WTC11 (cell line): ENCODE data around the gene HDAC9. TPM values are rescaled to one million over a fixed set of nuclear protein-coding genes. Genes with fewer than 3 reads are reported as not detected.

Experiments
- ATAC-seq: fragments of 200-7000 bp; cut with Tn5 transposase; 2 replicates; pipeline ENCODE4 v1.10.0; 2021; ENCODE audit warnings: mild to moderate bottlenecking, moderate library complexity
- CTCF ChIA-PET: fragments of 300-600 bp; sonication (Branson Sonifier 250); formaldehyde crosslinking; loops from one replicate; lab custom pipeline; 2021; ENCODE audit warnings: antibody characterized with exemption; lab: Charles Lee
- POLR2A ChIA-PET: fragments of 350-600 bp; sonication (Branson Sonifier 250); formaldehyde crosslinking; loops from one replicate; lab custom pipeline; 2021; ENCODE audit warnings: antibody characterized with exemption; lab: Charles Lee
- DNase-seq: peaks from one replicate; pipeline ENCODE4 v3.0.0; 2021; ENCODE audit warnings: low spot score
- H3K27ac Mint-ChIP-seq: 2 replicates; pipeline ENCODE4 v1.8.0; 2021; ENCODE audit warnings: mixed read lengths
- H3K27me3 Mint-ChIP-seq: 2 replicates; pipeline ENCODE4 v1.8.0; 2021; ENCODE audit warnings: low read depth, mild to moderate bottlenecking, moderate library complexity, mixed read lengths
- H3K36me3 Mint-ChIP-seq: 2 replicates; pipeline ENCODE4 v1.8.0; 2021; ENCODE audit warnings: mixed read lengths
- H3K4me1 Mint-ChIP-seq: 2 replicates; pipeline ENCODE4 v1.8.0; 2022; ENCODE audit warnings: mixed read lengths
- H3K4me3 Mint-ChIP-seq: 2 replicates; pipeline ENCODE4 v1.8.0; 2021; ENCODE audit warnings: mild to moderate bottlenecking, moderate library complexity, mixed read lengths
- H3K9me3 Mint-ChIP-seq: 2 replicates; pipeline ENCODE4 v1.8.0; 2021; ENCODE audit warnings: mixed read lengths
- ATF3 ChIP-seq: sonication (generic); formaldehyde crosslinking; conservative IDR thresholded peaks from 2 replicates; pipeline ENCODE4 v1.8.1; 2022; ENCODE audit warnings: mild to moderate bottlenecking, missing genetic modification reagents
- ATF6 ChIP-seq: sonication (generic); formaldehyde crosslinking; IDR thresholded peaks from 2 replicates; pipeline ENCODE4 v1.8.1; 2023; ENCODE audit warnings: mild to moderate bottlenecking, missing genetic modification reagents
- E2F1 ChIP-seq: sonication (generic); formaldehyde crosslinking; IDR thresholded peaks from 2 replicates; pipeline ENCODE4 v1.8.0; 2022; ENCODE audit warnings: mild to moderate bottlenecking, missing genetic modification reagents
- GABPB1 ChIP-seq: sonication (generic); formaldehyde crosslinking; IDR thresholded peaks from 2 replicates; pipeline ENCODE4 v1.8.1; 2023; ENCODE audit warnings: mild to moderate bottlenecking, missing genetic modification reagents
- GTF2I ChIP-seq: fragments of 250-450 bp; sonication (Bioruptor Pico); conservative IDR thresholded peaks from 2 replicates; pipeline ENCODE4 v1.4.0; 2021; ENCODE audit warnings: mild to moderate bottlenecking
- IRF1 ChIP-seq: sonication (generic); formaldehyde crosslinking; IDR thresholded peaks from 2 replicates; pipeline ENCODE4 v1.8.0; 2023; ENCODE audit warnings: missing genetic modification reagents
- MLX ChIP-seq: sonication (generic); formaldehyde crosslinking; IDR thresholded peaks from 2 replicates; pipeline ENCODE4 v1.8.1; 2023; ENCODE audit warnings: mild to moderate bottlenecking, missing genetic modification reagents, moderate library complexity
- MXD4 ChIP-seq: fragments of 250-450 bp; sonication (Bioruptor Pico); IDR thresholded peaks from 2 replicates; pipeline ENCODE4 v1.8.0; 2021; ENCODE audit warnings: mild to moderate bottlenecking, moderate library complexity, borderline replicate concordance
- NFE2L1 ChIP-seq: sonication (generic); formaldehyde crosslinking; IDR thresholded peaks from 2 replicates; pipeline ENCODE4 v1.8.1; 2023; ENCODE audit warnings: missing genetic modification reagents
- NFYB ChIP-seq: sonication (generic); formaldehyde crosslinking; conservative IDR thresholded peaks from 2 replicates; pipeline ENCODE4 v1.8.0; 2022; ENCODE audit warnings: low read depth, missing genetic modification reagents
- TEAD4 ChIP-seq: sonication (generic); formaldehyde crosslinking; IDR thresholded peaks from 2 replicates; pipeline ENCODE4 v1.8.0; 2022; ENCODE audit warnings: mild to moderate bottlenecking, missing genetic modification reagents
- TP53 ChIP-seq: sonication (generic); formaldehyde crosslinking; IDR thresholded peaks from 2 replicates; pipeline ENCODE4 v1.8.1; 2023; ENCODE audit warnings: mild to moderate bottlenecking, missing genetic modification reagents
- ZNF121 ChIP-seq: sonication (generic); formaldehyde crosslinking; IDR thresholded peaks from 2 replicates; pipeline ENCODE4 v1.8.0; 2023; ENCODE audit warnings: missing genetic modification reagents
- ZNF671 ChIP-seq: fragments of 250-450 bp; sonication (Bioruptor Pico); IDR thresholded peaks from 2 replicates; pipeline ENCODE4 v1.8.0; 2021; ENCODE audit warnings: mild to moderate bottlenecking
- total RNA-seq: library from RNA; stranded (reverse); gene quantifications from 3 replicates; pipeline ENCODE4 v1.2.3, GENCODE V29; 2021
- TF ChIP-seq, protein P1 (sequence below): fragments of 250-450 bp; sonication (Bioruptor Pico); conservative IDR thresholded peaks from 2 replicates; pipeline ENCODE4 v1.9.0; 2021; ENCODE audit warnings: mild to moderate bottlenecking
- TF ChIP-seq, protein P2 (sequence below): fragments of 250-450 bp; sonication (Bioruptor Pico); IDR thresholded peaks from 2 replicates; pipeline ENCODE4 v1.9.0; 2021; ENCODE audit warnings: mild to moderate bottlenecking
- TF ChIP-seq, protein P3 (sequence below): sonication (generic); formaldehyde crosslinking; IDR thresholded peaks from 2 replicates; pipeline ENCODE4 v1.8.1; 2022; ENCODE audit warnings: mild to moderate bottlenecking, missing genetic modification reagents, moderate library complexity, borderline replicate concordance

HDAC9 gene
- total RNA-seq, 1 experiment from 2014 or later: 18.8 TPM

- no peaks in the 10 kb centered on the region for H3K27me3 Mint-ChIP-seq
- TF ChIP-seq, protein P1, sequence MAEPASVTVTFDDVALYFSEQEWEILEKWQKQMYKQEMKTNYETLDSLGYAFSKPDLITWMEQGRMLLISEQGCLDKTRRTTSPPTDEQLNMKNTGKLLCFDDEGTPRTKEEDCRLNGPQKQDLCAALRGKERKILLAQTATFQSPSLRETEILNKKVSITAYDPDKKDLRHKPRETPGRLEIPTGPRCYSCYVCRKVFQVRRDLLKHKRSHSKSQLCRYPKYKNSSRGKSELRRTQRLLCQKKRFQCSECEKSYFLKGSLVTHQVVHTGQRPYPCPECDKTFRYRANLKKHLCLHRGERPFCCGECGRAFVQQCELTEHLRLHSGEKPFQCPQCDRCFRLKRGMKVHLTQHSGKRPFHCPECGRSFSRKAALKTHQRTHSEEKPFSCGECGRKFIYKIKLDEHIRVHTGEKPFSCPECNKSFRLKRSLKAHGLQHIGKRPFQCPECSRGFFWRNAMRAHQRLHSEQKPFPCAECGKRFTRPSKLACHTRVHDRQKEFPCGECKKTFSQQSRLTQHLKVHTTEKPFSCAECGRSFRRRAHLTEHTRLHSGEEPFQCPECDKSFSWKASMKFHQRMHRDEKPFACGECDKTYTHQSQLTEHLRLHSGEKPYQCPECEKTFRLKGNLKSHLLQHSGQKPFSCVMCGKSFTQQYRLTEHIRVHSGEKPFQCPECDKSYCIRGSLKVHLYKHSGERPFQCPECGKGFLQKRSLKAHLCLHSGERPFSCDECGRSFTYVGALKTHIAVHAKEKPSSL (CRISPR knock-in tag): no peak
- TF ChIP-seq GTF2I (CRISPR knock-in tag) (no peak), ATF3 (CRISPR knock-in tag) (no peak), IRF1 (CRISPR knock-in tag) (no peak), ZNF121 (CRISPR knock-in tag) (no peak), ATF6 (CRISPR knock-in tag) (no peak), E2F1 (CRISPR knock-in tag) (no peak), MLX (CRISPR knock-in tag) (no peak), TP53 (CRISPR knock-in tag) (no peak)
- no peak for DNase-seq
- H3K27ac Mint-ChIP-seq: no peak overlapping the region
- H3K9me3 Mint-ChIP-seq: no peaks in the 10 kb centered on the region
- CTCF ChIA-PET: interaction anchor here (1.0 to 2.0 kb wide), 5 partner anchors 18 to 376 kb away, joined by 3 to 9 read pairs (median 4); no protein-coding TSS in a partner anchor
- H3K4me1 Mint-ChIP-seq: peaks cover 10% of the 10 kb centered on the region
- H3K4me3 Mint-ChIP-seq: no peak overlapping the region
- POLR2A ChIA-PET: no interaction called here
- no peaks in the 10 kb centered on the region for H3K36me3 Mint-ChIP-seq
- no peak for ATAC-seq
Observed at GRCh38 chr7:18693816-18694215, 198.3 kb downstream of the HDAC9 start.

DNA sequence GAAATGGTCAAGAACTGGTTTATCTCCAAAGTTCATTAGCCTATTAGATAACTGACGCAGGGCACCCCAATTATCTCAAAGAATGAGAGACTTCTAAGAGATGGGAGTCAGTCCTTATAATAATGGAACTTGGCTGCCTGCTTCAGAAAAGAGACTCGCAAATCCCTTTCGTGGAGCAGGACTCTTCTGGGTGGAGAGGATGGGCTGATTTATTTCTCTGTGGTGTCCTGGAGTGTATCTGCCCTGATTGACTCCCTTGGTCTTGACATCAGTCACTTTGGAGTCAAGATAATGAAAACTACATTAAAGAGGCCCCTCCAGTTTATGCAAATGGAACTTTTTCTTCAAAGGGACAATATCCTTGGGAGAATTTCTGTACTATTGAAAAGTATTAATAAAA lies 198.9 kb downstream of the HDAC9 start:
- Mint-ChIP-seq H3K27ac (no peak overlapping the region), H3K27me3 (no peaks in the 10 kb centered on the region), H3K4me1 (peaks cover 10% of the 10 kb centered on the region), H3K9me3 (no peaks in the 10 kb centered on the region), H3K36me3 (no peaks in the 10 kb centered on the region), H3K4me3 (no peak overlapping the region)
- POLR2A ChIA-PET: no interaction called here
- ATAC-seq: no peak
- DNase-seq: no peak
- TF ChIP-seq GABPB1 (CRISPR knock-in tag) (no peak), MXD4 (CRISPR knock-in tag) (no peak), NFE2L1 (CRISPR knock-in tag) (no peak), NFYB (CRISPR knock-in tag) (no peak)
- CTCF ChIA-PET: interaction anchor here (1.1 to 2.0 kb wide), 3 partner anchors 28 to 375 kb away, joined by 4 to 9 read pairs (median 6); no protein-coding TSS in a partner anchor

GRCh38 chr7:18694911-18695310 lies 199.4 kb downstream of the HDAC9 start:
- Mint-ChIP-seq H3K4me1 (peaks cover 10% of the 10 kb centered on the region), H3K9me3 (no peaks in the 10 kb centered on the region), H3K27me3 (no peaks in the 10 kb centered on the region), H3K27ac (no peak overlapping the region), H3K4me3 (no peak overlapping the region), H3K36me3 (no peaks in the 10 kb centered on the region)
- ChIA-PET POLR2A (no interaction called here), CTCF (no interaction called here)
- ATAC-seq (no peak), DNase-seq (no peak)
- TF ChIP-seq GTF2I (CRISPR knock-in tag): no peak
- no peak for TF ChIP-seq ZNF671
- no peak for TF ChIP-seq IRF1 (CRISPR knock-in tag)
- TF ChIP-seq, protein P2, sequence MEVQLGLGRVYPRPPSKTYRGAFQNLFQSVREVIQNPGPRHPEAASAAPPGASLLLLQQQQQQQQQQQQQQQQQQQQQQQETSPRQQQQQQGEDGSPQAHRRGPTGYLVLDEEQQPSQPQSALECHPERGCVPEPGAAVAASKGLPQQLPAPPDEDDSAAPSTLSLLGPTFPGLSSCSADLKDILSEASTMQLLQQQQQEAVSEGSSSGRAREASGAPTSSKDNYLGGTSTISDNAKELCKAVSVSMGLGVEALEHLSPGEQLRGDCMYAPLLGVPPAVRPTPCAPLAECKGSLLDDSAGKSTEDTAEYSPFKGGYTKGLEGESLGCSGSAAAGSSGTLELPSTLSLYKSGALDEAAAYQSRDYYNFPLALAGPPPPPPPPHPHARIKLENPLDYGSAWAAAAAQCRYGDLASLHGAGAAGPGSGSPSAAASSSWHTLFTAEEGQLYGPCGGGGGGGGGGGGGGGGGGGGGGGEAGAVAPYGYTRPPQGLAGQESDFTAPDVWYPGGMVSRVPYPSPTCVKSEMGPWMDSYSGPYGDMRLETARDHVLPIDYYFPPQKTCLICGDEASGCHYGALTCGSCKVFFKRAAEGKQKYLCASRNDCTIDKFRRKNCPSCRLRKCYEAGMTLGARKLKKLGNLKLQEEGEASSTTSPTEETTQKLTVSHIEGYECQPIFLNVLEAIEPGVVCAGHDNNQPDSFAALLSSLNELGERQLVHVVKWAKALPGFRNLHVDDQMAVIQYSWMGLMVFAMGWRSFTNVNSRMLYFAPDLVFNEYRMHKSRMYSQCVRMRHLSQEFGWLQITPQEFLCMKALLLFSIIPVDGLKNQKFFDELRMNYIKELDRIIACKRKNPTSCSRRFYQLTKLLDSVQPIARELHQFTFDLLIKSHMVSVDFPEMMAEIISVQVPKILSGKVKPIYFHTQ: no peak
- no peak for TF ChIP-seq ATF6 (CRISPR knock-in tag)
- TF ChIP-seq, protein P3, sequence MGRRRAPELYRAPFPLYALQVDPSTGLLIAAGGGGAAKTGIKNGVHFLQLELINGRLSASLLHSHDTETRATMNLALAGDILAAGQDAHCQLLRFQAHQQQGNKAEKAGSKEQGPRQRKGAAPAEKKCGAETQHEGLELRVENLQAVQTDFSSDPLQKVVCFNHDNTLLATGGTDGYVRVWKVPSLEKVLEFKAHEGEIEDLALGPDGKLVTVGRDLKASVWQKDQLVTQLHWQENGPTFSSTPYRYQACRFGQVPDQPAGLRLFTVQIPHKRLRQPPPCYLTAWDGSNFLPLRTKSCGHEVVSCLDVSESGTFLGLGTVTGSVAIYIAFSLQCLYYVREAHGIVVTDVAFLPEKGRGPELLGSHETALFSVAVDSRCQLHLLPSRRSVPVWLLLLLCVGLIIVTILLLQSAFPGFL (CRISPR knock-in tag): no peak
- no peak for TF ChIP-seq TEAD4 (CRISPR knock-in tag)
